Measurements from ENCODE around the gene FGD3. TPM values are rescaled to one million over a fixed set of nuclear protein-coding genes. Genes with fewer than 3 reads are reported as not detected.

The FGD3 gene
- polyA plus RNA-seq, 1 donor (not counting 4 experiments of a cell fraction or from before 2014, with no cell fraction given) = 0.21 TPM

DNA sequence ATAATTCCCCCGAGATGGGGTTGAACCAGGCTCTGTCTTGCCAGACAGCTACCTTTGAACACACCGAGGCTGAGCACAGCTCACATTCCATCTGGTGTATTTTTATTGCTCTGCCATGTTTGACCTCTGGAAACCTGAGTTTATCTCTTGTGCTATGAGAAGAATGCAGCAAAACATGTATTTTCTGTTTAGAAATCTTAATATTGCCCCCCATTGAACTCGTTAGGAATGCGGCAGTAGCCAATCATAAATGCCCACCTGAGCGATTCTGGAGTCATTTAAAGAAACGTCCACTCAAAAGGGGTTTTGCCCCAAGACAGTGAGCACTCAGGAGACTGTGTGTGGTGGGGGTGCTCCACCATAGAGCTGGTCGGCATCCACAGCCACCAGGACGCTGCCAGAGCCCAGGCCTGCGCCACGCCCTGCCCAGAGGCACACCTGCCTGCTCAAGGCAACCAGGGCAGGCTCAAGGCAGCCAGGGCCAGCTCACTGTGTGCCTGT, 26.9 kb downstream of the FGD3 start:
- dilution Hi-C loops (cut with MboI; ENCODE audit: extremely low pct_ligation_motif_present, low sequenced_read_pairs) = no loop called here
- DNase-seq (ENCODE audit: low read depth, low spot score) (no peak), FAIRE-seq (no peak)
- Histone ChIP-seq H3K27me3 (ENCODE audit: control insufficient read depth, extremely low read depth, insufficient read depth, low read length) (no peaks in the 10 kb centered on the region), H3K4me2 (ENCODE audit: control insufficient read depth, extremely low read depth, insufficient read depth, low read depth, low read length) (no peak overlapping the region), H3K79me2 (ENCODE audit: control insufficient read depth, insufficient read depth, low read length) (no peaks in the 10 kb centered on the region), H4K20me1 (ENCODE audit: control insufficient read depth, extremely low read depth, insufficient read depth, low read length) (no peaks in the 10 kb centered on the region), H3K9ac (ENCODE audit: control insufficient read depth, extremely low read depth, insufficient read depth, low read length) (no peak overlapping the region), H2AFZ (ENCODE audit: control insufficient read depth, low read length) (no peak overlapping the region), H3K9me1 (ENCODE audit: control insufficient read depth, extremely low read depth, insufficient read depth, low read length) (no peaks in the 10 kb centered on the region), H3K27ac (ENCODE audit: control insufficient read depth, insufficient read depth, low read length) (no peak overlapping the region), H3K4me3 (ENCODE audit: control insufficient read depth in 2 of 3, extremely low read depth in 1 of 3, insufficient read depth in 2 of 3, low read depth in 1 of 3, low read length in 3 of 3) (no peak overlapping the region), H3K9me3 (ENCODE audit: control insufficient read depth, low read depth, low read length) (no peaks in the 10 kb centered on the region), H3K36me3 (ENCODE audit: control insufficient read depth in 2 of 2, extremely low read depth in 1 of 2, insufficient read depth in 2 of 2, low read length in 2 of 2) (no peaks in the 10 kb centered on the region), H3K4me1 (ENCODE audit: control insufficient read depth, extremely low read depth, insufficient read depth, low read length) (peaks cover 7% of the 10 kb centered on the region)
- TF ChIP-seq, protein P1, sequence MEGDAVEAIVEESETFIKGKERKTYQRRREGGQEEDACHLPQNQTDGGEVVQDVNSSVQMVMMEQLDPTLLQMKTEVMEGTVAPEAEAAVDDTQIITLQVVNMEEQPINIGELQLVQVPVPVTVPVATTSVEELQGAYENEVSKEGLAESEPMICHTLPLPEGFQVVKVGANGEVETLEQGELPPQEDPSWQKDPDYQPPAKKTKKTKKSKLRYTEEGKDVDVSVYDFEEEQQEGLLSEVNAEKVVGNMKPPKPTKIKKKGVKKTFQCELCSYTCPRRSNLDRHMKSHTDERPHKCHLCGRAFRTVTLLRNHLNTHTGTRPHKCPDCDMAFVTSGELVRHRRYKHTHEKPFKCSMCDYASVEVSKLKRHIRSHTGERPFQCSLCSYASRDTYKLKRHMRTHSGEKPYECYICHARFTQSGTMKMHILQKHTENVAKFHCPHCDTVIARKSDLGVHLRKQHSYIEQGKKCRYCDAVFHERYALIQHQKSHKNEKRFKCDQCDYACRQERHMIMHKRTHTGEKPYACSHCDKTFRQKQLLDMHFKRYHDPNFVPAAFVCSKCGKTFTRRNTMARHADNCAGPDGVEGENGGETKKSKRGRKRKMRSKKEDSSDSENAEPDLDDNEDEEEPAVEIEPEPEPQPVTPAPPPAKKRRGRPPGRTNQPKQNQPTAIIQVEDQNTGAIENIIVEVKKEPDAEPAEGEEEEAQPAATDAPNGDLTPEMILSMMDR (optimal IDR thresholded peaks at IDR 0.05 in 1 of 3, IDR thresholded peaks at IDR 0.05 in 1 of 3, conservative IDR thresholded peaks at IDR 0.05 in 1 of 3; ENCODE audit: extremely low read depth in 1 of 3, insufficient read depth in 2 of 3, low read length in 3 of 3) = no peak
- no peak for TF ChIP-seq EZH2 (IDR thresholded peaks at IDR 0.05; ENCODE audit: low read length)

DNA sequence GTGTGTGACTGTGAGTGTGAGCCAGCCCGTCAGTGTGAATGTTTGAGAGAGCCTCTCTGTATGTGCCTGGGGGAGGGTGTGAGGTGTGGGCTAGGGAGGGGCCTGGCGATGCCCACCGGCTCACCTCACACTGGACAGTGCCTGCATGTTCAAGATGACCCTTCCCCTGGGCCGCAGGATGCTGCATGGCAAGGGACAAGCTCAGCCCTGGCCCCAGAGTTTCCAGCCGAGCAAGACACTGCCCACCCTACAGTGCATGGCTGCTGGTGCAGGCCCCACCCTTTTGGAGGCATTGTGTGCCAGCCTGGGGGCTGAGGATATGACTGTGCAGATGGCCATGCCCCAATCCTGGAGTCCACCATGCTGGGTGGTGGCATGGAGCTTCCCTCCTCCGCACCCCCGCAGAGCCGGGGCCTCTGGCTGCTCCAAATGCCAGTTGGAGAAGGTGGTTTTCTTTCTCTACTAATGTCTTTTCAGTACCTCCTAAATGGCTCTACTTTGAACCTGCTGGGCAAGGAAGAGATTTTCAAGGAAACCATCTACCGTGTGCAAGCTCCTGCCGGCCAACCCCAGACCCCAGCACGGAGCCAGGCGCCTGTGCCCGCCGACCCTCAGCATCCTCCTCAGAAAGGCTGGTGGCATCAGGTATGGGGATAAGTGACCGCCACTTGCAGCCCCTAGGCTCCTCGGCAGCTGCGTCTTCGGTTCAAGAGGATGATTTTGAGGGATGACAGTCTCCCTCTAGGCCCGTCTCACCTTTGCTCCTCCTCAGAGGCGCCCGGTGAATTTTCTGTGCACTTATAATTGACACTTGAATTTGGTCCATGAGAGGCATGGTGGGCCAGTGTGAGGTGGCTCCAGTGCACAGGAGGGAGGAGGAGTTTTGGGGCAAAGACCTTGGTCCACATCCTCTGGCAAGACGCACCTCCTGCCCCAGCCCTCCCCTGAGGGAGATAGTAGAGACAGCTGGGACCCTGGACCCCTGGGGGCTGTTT, 27.7 kb downstream of the FGD3 start:
- FAIRE-seq = no peak
- Histone ChIP-seq H3K79me2 (ENCODE audit: control insufficient read depth, insufficient read depth, low read length) (no peaks in the 10 kb centered on the region), H3K4me3 (ENCODE audit: control insufficient read depth in 2 of 3, extremely low read depth in 1 of 3, insufficient read depth in 2 of 3, low read depth in 1 of 3, low read length in 3 of 3) (no peak overlapping the region), H4K20me1 (ENCODE audit: control insufficient read depth, extremely low read depth, insufficient read depth, low read length) (no peaks in the 10 kb centered on the region), H3K27me3 (ENCODE audit: control insufficient read depth, extremely low read depth, insufficient read depth, low read length) (no peaks in the 10 kb centered on the region), H3K9me3 (ENCODE audit: control insufficient read depth, low read depth, low read length) (no peaks in the 10 kb centered on the region), H3K27ac (ENCODE audit: control insufficient read depth, insufficient read depth, low read length) (no peak overlapping the region), H3K4me1 (ENCODE audit: control insufficient read depth, extremely low read depth, insufficient read depth, low read length) (peaks cover 7% of the 10 kb centered on the region), H3K9me1 (ENCODE audit: control insufficient read depth, extremely low read depth, insufficient read depth, low read length) (no peaks in the 10 kb centered on the region), H3K36me3 (ENCODE audit: control insufficient read depth in 2 of 2, extremely low read depth in 1 of 2, insufficient read depth in 2 of 2, low read length in 2 of 2) (no peaks in the 10 kb centered on the region), H2AFZ (ENCODE audit: control insufficient read depth, low read length) (no peak overlapping the region), H3K9ac (ENCODE audit: control insufficient read depth, extremely low read depth, insufficient read depth, low read length) (no peak overlapping the region), H3K4me2 (ENCODE audit: control insufficient read depth, extremely low read depth, insufficient read depth, low read depth, low read length) (no peak overlapping the region)
- TF ChIP-seq, protein P1 (optimal IDR thresholded peaks at IDR 0.05 in 1 of 3, IDR thresholded peaks at IDR 0.05 in 1 of 3, conservative IDR thresholded peaks at IDR 0.05 in 1 of 3; ENCODE audit: extremely low read depth in 1 of 3, insufficient read depth in 2 of 3, low read length in 3 of 3) = no peak
- TF ChIP-seq EZH2 (IDR thresholded peaks at IDR 0.05; ENCODE audit: low read length) = no peak
- no peak for DNase-seq (ENCODE audit: low read depth, low spot score)
- dilution Hi-C loops (cut with MboI; ENCODE audit: extremely low pct_ligation_motif_present, low sequenced_read_pairs) = no loop called here

Data from keratinocyte (primary cell).